Suppressor macrophage treated with lipopolysaccharide for 1 hour (primary cell): ENCODE results near the gene SLC23A2.
A peak's percentile ranks its signal among the peaks of the same experiment; 100 is the strongest.

Source experiments
- DNase-seq, 3 donors: peaks; one replicate each; pipeline ENCODE4 v3.0.0-alpha.2; 2020 to 2022

SLC23A2 gene

DNA sequence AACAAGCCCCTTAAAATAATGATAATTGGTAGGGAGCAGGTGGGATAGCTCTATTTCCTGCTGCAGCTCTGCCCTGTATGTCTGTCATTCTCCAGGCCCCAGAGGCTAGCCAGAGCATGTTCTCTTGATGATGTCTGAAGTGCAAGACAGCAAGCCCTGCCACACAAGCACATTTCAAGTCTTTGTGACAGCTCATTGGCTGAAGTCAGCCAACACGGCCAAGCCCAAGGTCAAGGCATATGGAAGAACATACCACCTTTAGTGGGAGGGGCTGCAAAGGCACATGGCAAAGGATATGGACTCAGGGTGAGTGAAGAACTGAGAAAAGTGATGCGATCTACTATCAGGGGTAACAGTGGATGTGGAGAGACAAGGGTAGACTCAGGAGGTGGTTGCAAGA, 163.6 kb downstream of the SLC23A2 start:
- DNase-seq, result no peak

- no peak for DNase-seq
Measured at GRCh38 chr20:4836935-4837334, 164.4 kb downstream of the SLC23A2 start.

DNA sequence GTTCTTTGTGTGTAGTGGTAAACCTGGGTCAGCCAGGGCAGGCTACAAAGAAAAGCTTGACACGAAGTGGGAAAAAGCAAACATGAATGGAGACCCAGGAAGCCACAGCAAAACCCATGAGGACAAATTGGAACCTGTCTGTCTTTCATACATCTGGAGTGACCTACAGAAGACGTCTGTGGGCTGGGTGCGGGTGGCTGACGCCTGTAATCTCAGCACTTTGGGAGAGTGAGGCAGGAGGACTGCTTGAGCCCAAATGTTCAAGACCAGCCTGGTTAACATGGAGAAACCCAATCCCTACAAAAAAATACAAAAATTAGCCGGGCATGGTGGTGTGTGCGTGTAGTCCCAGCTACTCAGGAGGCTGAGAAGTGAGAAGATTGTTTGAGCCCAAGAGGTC, 164.8 kb downstream of the SLC23A2 start:
- no peak for DNase-seq

DNA sequence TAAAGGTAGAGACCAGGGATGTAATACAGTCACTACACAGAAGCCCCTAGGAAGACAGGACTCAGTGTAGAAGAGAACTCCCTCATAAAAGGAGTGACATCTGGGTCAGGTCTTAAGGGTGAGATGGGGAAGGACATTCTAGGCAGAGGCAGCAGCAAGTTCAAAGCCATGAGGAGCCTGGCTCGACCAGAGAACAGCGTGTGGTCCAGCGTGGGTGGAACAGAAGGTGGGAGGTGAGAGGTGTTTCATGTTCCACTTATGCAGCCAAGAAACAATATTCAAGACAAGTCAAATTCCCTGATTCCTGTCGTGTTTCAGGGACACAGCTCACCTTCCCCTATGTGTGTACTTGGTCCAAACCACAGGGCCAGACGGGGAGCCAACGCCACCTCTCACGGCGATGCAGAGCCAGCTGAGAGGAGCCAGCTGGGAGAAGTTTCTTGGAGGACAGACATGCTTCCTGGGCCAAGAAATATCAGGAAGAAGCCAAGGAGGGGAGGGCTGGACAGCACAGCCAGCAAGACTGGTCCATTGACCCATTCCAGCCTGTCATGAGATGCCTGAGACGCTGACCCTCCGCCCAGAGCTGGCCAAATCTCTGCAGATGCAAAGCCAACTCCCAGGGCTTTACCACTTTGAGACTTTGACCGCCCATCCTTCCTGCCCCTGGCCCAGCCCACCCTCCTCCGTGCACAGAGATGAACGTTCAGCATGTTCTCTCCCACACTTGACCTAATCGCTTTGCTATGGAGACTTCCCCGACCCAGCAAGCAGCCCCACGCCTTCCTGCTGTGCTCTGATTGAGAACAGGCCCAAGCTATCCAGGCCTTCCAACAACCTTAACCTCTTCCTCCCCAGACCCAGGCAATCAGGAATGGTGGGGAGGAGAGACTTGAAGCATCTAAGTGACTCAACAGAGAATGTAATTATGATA, 165.8 kb downstream of the SLC23A2 start:
- no peak for DNase-seq

DNA sequence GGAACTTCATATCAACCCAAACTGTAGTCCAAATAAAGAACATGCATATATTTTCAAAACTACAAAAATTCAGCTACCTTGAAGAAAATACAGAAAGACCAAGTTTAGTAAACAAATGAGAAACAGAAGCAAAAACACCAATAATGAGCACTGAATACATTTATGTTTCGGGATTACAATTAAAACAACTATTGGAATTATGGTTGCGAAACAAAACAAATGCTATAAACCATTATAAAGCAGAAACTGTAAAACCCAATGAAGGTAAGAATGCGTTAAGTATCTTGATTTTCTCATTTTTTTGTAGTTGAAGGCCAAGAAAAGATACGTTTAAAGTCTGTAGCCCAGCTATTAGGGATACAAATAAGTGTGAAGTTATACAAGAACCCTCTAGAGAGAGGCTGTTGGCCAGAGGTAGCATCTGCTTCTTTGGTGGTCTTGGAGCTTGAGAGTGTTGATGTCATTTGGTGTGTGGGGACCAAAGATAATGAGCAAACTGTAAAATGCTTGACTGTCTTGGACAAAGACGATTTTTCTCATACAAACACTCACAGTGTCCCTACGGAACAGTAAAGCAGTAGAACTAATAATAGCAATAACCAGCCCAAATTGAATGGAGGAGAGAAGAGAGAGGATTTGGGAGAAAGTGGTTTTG, 168.1 kb downstream of the SLC23A2 start:
- no peak for DNase-seq

GRCh38 chr20:4832469-4832868, 168.8 kb downstream of the SLC23A2 start:
- no peak for DNase-seq

DNA sequence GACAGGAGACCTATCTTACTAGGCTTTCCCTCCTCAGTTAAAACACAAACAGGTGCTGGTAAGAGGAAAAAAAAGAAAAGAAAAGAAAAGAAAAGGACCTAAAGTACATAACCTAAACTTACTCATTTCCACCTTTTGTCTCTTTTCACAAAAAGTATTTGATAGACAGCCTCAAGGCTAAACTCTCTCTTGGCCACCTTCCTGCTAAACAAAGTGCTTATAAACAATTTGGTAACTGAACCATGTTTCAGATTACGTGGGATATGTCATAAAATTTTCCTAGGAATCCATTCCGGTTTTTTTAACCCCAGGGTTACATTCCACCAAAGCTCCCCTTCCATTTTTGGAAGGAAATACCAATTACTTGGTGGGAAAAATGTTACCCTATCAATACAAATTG, 170.6 kb downstream of the SLC23A2 start:
- no peak for DNase-seq

DNA sequence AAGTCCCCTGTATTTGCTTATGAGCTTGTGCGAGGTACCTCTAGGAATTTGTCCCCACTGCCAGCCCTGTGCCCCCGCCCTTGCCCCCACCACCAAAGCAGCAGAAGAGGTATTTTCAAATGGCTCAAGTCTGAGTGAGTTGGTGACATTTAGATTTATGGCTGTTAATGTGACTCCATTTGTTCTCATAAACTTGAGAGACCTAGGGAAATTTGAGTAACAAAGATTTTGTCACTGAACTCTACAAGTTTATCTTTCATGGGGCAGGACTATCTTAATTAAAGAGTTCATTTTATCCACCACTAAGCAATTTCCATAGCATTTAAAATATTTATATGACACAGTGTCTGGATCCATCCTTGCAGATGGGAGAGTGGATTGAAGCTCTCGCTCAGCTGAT, 171.1 kb downstream of the SLC23A2 start:
- DNase-seq, result no peak

DNA sequence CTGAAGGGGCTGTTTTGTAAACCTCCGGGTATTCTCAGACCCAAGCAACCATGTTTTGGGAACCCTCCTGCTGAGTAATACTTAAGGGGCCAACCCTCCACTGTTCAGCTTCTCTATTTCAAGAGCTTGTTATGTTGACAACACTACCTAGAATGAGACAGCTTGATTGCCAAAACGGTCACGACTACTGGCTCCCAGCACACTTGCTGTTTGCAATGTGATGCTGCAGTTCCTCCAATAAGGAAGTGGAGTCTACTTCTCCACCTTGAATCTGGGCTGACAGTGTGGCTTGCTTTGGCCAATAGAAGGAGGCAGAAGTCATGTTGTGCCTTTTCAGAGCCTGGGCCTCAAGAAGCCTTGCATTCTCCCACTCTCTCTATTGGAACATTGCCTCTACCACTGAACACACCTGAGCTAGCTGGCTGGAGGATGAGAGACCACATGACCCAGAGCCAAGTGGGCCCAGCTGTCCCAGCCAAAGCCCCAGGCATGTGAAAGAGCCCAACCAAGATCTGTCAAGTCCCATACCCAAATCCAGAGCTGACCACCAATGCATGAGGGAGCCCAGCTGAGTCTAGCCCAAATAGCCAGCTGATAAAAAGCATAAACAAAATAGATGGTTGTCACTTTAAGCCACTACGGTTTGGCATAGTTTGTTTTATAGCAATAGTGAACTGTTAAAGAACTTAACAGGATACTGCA, 171.6 kb downstream of the SLC23A2 start:
- peak; percentile 68 to 75 (median 70) for DNase-seq

DNA sequence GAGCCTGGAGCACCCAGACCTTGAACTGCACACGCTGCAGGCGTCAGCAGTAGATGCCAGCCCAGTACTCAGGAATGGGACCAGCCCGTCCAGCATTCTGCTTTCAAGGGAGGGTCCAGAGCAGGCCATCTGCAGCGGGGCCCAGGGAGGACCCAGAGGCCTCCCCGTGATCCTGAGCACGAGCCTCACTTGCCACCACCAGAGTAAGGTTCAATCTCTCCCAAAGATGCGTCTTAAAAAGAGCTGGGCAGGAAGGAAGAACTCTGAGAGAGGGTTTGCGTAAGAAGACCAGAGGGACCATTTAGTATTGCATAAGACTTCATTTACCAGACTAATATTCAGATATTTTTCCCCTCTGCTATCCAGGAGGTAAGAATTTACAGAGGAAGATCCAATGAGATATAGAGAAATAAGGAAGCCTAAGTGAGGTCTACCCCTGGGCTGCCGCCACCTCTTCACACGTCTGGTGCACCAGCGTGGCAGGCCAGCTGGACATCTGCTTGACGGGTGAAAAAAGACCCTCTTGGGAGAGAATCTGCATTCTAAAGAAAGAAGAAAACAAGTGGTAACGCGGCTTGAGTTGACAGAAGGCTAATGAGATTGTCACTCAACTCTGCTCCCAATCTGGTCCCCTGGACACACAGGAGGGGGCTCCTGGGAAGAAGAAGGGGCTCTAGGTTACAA, 172.3 kb downstream of the SLC23A2 start:
- peak in 2 of 3 donors; percentile 49 to 63 for DNase-seq

GRCh38 chr20:4821590-4821989, 179.7 kb downstream of the SLC23A2 start:
- DNase-seq, result no peak

- DNase-seq, result no peak
Measured at GRCh38 chr20:4820806-4821518, 180.3 kb downstream of the SLC23A2 start.

GRCh38 chr20:4819901-4820300, 181.4 kb downstream of the SLC23A2 start:
- DNase-seq, result no peak

DNA sequence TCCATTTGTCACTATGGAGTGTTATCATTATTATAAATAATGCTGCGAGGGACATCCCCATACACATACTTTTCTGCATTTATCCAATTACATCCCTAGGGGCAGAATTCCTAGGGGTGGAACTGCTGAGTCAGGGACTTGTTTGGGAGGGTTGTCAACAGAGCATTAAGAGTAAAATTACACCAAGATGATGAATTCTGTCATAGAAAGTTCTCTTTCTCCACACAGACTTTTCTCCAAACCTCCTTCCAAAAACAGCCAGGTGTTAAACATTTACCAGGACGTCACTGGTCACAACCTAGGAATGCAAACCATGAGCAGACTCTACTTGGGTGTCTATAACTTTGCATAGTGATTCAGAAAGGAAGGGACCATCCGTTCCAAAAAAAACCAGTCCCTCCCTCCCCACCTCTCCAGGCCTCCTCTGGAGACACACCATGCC, 184.1 kb downstream of the SLC23A2 start:
- DNase-seq, result no peak

DNA sequence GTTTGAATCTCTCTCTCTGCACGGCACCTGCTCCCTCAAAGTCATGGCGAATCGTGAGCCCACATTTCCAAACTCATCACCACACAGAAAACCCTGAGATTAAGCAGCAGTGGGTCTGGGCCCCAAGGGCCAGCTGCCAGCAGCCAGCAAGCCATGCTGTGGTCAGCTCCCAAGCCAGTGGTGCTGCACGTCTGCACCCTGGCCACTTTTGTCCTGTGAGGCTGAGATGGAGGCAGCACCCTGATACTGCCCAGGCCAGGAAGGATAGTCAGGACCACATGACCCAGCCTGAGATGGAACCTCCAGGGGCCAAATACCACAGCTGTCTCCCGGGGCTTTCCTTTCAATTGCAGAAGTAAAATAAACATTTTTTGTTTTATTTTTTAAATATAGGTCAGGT, 185.7 kb downstream of the SLC23A2 start:
- DNase-seq, result peak; percentile 82 to 83 (median 83)

- peak; percentile 95 to 98 (median 96) for DNase-seq
Measured at GRCh38 chr20:4814696-4815252, 186.5 kb downstream of the SLC23A2 start.

DNA sequence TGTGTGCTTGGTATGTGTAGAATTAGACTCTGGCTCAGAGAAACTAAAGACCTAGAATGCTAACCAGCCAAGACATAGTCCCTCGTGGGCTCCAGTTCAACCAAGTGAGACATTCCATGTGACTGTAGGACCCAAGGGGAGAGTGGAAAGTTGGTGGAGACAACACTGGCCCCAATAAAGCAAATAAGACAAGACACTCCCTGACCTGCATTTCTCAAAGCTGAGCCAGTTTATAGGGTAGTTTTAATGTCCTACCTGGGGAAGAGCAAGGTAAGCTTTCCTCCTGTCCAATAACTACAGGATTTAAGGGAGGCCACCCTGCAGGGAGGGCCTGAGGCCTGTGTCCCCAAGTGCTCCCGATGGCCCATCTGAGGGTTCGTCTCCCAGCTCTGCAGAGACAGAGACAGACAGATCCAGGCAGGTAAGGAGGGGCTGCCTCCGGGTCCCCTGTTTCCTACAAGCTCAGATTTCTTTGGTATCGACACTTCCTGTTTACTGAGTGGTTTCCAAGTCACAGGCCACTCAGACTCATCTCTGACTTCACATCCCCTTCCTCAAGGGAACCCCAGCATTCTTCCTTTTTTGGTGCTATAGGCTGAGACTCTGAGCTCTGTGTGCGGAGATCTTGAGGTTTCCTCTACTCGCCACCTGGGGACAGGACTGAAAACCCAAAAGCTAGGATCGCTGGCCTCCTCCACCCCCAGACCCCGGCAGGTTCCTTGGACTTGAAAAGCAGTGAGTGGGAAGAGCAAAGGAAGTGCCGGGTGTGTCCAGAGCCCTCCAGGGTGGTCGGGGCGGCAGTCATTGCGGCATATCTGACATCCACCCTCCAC, 187.2 kb downstream of the SLC23A2 start:
- peak; percentile 82 to 91 (median 87) for DNase-seq

GRCh38 chr20:4813076-4813862, 188.0 kb downstream of the SLC23A2 start:
- DNase-seq, result peak; percentile 71 to 81 (median 80)

DNA sequence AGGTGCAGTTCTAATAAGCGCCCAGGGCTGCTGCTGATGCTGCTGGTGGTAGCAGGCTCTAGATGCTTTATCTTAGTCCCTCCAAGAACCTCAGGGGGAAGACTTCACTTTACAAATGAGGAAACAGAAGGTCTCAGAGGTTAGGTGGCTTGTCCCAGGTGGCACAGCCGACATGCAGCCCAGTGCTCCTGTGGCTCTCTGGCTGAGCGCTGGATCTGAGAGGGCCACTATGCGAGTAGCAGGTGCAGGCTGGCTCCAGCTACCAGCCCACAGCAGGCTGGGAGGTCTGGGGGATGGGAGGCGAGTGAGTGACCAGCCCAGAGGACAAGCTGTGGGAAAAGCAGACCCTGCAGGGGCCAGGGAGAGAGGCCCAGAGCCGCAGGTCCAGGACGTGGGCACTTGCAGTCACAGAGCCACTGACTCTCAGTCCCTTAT, 188.7 kb downstream of the SLC23A2 start:
- no peak for DNase-seq

DNA sequence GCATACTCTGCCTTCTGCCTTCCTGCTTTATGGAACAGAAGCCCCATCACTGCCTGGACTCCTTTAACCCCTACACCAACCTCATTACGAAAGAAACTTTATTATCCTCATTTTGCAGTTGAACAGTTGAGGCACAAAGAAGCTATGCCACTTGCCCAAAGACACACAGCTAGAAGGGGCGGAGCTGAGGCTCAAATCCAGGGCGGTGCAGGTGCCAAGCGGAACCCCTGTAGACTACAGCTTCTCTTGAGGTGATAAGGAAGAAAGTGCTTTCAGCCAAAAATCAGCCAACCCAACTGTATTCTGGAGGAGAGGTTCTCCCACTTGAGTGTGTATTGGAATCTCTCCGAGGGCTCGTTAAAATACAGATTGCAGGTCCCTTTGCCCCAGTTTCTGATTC, 189.1 kb downstream of the SLC23A2 start:
- DNase-seq, result no peak
